HEK293 (cell line): ENCODE data around the gene PTGES2.

Experiments used
- CTCF ChIA-PET: fragments of 350-600 bp; formaldehyde crosslinking; extraction: SDS; loops from one replicate; lab custom pipeline; 2021; ENCODE audit warnings: antibody characterized with exemption; lab: Yijun Ruan, JAX
- POLR2A ChIA-PET: fragments of 300-600 bp; formaldehyde crosslinking; extraction: SDS; loops from one replicate; lab custom pipeline; 2020; ENCODE audit warnings: antibody characterized with exemption, inconsistent platforms; lab: Yijun Ruan, JAX
- H3K27ac ChIP-seq: fragments of 200-500 bp; sonication (Bioruptor generic); 2 replicates; pipeline ENCODE4 v1.5.1; 2014; ENCODE audit warnings: low read depth, low read length, control low read depth, inconsistent platforms; ENCODE audit errors: extremely low read depth
- H3K36me3 ChIP-seq, 2 experiments: fragments of 200-500 bp in 1 of 2; sonication (Bioruptor generic) in 1 of 2; 1 replicate in 1 of 2; 2 replicates in 1 of 2; pipeline ENCODE4 v1.5.1; 2014 to 2017; ENCODE audit warnings: inconsistent platforms in 2 of 2, low read length in 2 of 2; ENCODE audit not compliant: control insufficient read depth in 2 of 2, insufficient read depth in 1 of 2
- H3K4me1 ChIP-seq: fragments of 200-500 bp; sonication (Bioruptor generic); 2 replicates; pipeline ENCODE4 v1.5.1; 2014; ENCODE audit warnings: mild to moderate bottlenecking, low read length, inconsistent platforms; ENCODE audit not compliant: control insufficient read depth, insufficient read depth
- H3K4me3 ChIP-seq: 2 replicates; pipeline ENCODE4 v1.5.1; 2011; ENCODE audit warnings: low read depth, mild to moderate bottlenecking, control low read depth, low read length, moderate library complexity
- H3K9me3 ChIP-seq: fragments of 200-500 bp; sonication (Bioruptor generic); 2 replicates; pipeline ENCODE4 v1.5.1; 2014; ENCODE audit warnings: low read depth, low read length, inconsistent platforms; ENCODE audit not compliant: control insufficient read depth, insufficient read depth
- GFI1B ChIP-seq: fragments of 450-650 bp; formaldehyde crosslinking; IDR thresholded peaks from 2 replicates; pipeline ENCODE4 v1.5.1; 2016; ENCODE audit warnings: missing biosample characterization, missing genetic modification characterization
- GLIS2 ChIP-seq: fragments of 450-650 bp; formaldehyde crosslinking; IDR thresholded peaks from 2 replicates; pipeline ENCODE4 v1.5.1; 2016; ENCODE audit warnings: missing biosample characterization, missing genetic modification characterization
- KLF8 ChIP-seq: fragments of 450-650 bp; formaldehyde crosslinking; IDR thresholded peaks from 2 replicates; pipeline ENCODE4 v1.5.1; 2016; ENCODE audit warnings: missing biosample characterization, missing genetic modification characterization
- OSR2 ChIP-seq: fragments of 450-650 bp; formaldehyde crosslinking; IDR thresholded peaks from 2 replicates; pipeline ENCODE4 v1.5.1; 2016; ENCODE audit warnings: missing biosample characterization, missing genetic modification characterization
- REPIN1 ChIP-seq: fragments of 450-650 bp; formaldehyde crosslinking; IDR thresholded peaks from 2 replicates; pipeline ENCODE4 v1.5.1; 2017; ENCODE audit warnings: missing biosample characterization, missing genetic modification characterization, low read depth
- SCRT2 ChIP-seq: fragments of 450-650 bp; formaldehyde crosslinking; IDR thresholded peaks from 2 replicates; pipeline ENCODE4 v1.5.1; 2016; ENCODE audit warnings: missing biosample characterization, missing genetic modification characterization
- SP3 ChIP-seq: fragments of 450-650 bp; formaldehyde crosslinking; IDR thresholded peaks from 2 replicates; pipeline ENCODE4 v1.5.1; 2016; ENCODE audit warnings: missing biosample characterization, missing genetic modification characterization
- SP7 ChIP-seq: fragments of 450-650 bp; formaldehyde crosslinking; IDR thresholded peaks from 2 replicates; pipeline ENCODE4 v1.5.1; 2016; ENCODE audit warnings: missing biosample characterization, missing genetic modification characterization
- ZBTB17 ChIP-seq: fragments of 450-650 bp; formaldehyde crosslinking; IDR thresholded peaks from 2 replicates; pipeline ENCODE4 v1.5.1; 2016; ENCODE audit warnings: missing biosample characterization, missing genetic modification characterization
- ZBTB49 ChIP-seq: fragments of 450-650 bp; formaldehyde crosslinking; IDR thresholded peaks from 2 replicates; pipeline ENCODE4 v1.5.1; 2016; ENCODE audit warnings: missing biosample characterization, missing genetic modification characterization, low read depth
- ZNF10 ChIP-seq: fragments of 450-650 bp; formaldehyde crosslinking; IDR thresholded peaks from 2 replicates; pipeline ENCODE4 v1.5.1; 2017; ENCODE audit warnings: missing biosample characterization, missing genetic modification characterization
- ZNF138 ChIP-seq: fragments of 450-650 bp; formaldehyde crosslinking; IDR thresholded peaks from 2 replicates; pipeline ENCODE4 v1.5.1; 2016; ENCODE audit warnings: missing biosample characterization, missing genetic modification characterization, borderline replicate concordance
- ZNF19 ChIP-seq: fragments of 450-650 bp; formaldehyde crosslinking; IDR thresholded peaks from 2 replicates; pipeline ENCODE4; 2016; ENCODE audit warnings: missing biosample characterization, missing genetic modification characterization, low read depth
- ZNF202 ChIP-seq: fragments of 450-650 bp; formaldehyde crosslinking; IDR thresholded peaks from 2 replicates; pipeline ENCODE4 v1.5.1; 2016; ENCODE audit warnings: missing biosample characterization, missing genetic modification characterization, borderline replicate concordance
- ZNF324 ChIP-seq: fragments of 450-650 bp; formaldehyde crosslinking; IDR thresholded peaks from 2 replicates; pipeline ENCODE4 v1.5.1; 2016; ENCODE audit warnings: missing biosample characterization, missing genetic modification characterization
- ZNF350 ChIP-seq: fragments of 450-650 bp; formaldehyde crosslinking; IDR thresholded peaks from 2 replicates; pipeline ENCODE4 v1.5.0; 2017; ENCODE audit warnings: missing biosample characterization, mild to moderate bottlenecking, missing genetic modification characterization
- ZNF398 ChIP-seq: fragments of 450-650 bp; formaldehyde crosslinking; IDR thresholded peaks from 2 replicates; pipeline ENCODE4 v1.5.1; 2017; ENCODE audit warnings: missing biosample characterization, missing genetic modification characterization
- ZNF416 ChIP-seq: fragments of 450-650 bp; formaldehyde crosslinking; IDR thresholded peaks from 2 replicates; pipeline ENCODE4 v1.5.1; 2016; ENCODE audit warnings: missing biosample characterization, missing genetic modification characterization
- ZNF510 ChIP-seq: fragments of 450-650 bp; formaldehyde crosslinking; IDR thresholded peaks from 2 replicates; pipeline ENCODE4 v1.5.1; 2018; ENCODE audit warnings: mild to moderate bottlenecking, missing genetic modification characterization, missing biosample characterization; ENCODE audit not compliant: insufficient replicate concordance
- ZNF580 ChIP-seq: fragments of 450-650 bp; formaldehyde crosslinking; IDR thresholded peaks from 2 replicates; pipeline ENCODE4 v1.5.1; 2016; ENCODE audit warnings: missing biosample characterization, missing genetic modification characterization
- ZNF600 ChIP-seq: fragments of 450-650 bp; formaldehyde crosslinking; IDR thresholded peaks from 2 replicates; pipeline ENCODE4 v1.5.1; 2016; ENCODE audit warnings: missing biosample characterization, missing genetic modification characterization
- ZNF843 ChIP-seq: fragments of 450-650 bp; formaldehyde crosslinking; IDR thresholded peaks from 2 replicates; pipeline ENCODE4 v1.5.1; 2016; ENCODE audit warnings: missing biosample characterization, missing genetic modification characterization
- ZSCAN23 ChIP-seq: fragments of 450-650 bp; formaldehyde crosslinking; IDR thresholded peaks from 2 replicates; pipeline ENCODE4 v1.5.1; 2016; ENCODE audit warnings: missing biosample characterization, missing genetic modification characterization

Gene PTGES2

GRCh38 chr9:128122809-128123175 lies 4.7 kb downstream of the PTGES2 start (continued):
- TF ChIP-seq ZNF843 = no peak
- no peak for TF ChIP-seq ZNF324 (tag by site-specific recombination)
- no peak for TF ChIP-seq GLIS2 (tag by site-specific recombination)
- no peak for TF ChIP-seq ZNF350 (tag by site-specific recombination)
- TF ChIP-seq ZNF600 = no peak
- TF ChIP-seq ZNF138 (tag by site-specific recombination) = no peak
- TF ChIP-seq SP3 (tag by site-specific recombination) = no peak

GRCh38 chr9:128121924-128122808 lies 5.4 kb downstream of the PTGES2 start:
- TF ChIP-seq REPIN1 (tag by site-specific recombination) = no peak
- no peak for TF ChIP-seq ZNF398 (tag by site-specific recombination)
- TF ChIP-seq KLF8 = no peak
- no peak for TF ChIP-seq ZBTB49
- no peak for TF ChIP-seq ZNF580 (tag by site-specific recombination)
- TF ChIP-seq ZSCAN23 (tag by site-specific recombination) = no peak
- no peak for TF ChIP-seq ZBTB17
- TF ChIP-seq OSR2 (tag by site-specific recombination) = no peak
- TF ChIP-seq SCRT2 (tag by site-specific recombination) = no peak
- no peak for TF ChIP-seq ZNF510 (tag by site-specific recombination)
- no peak for TF ChIP-seq ZNF202
- no peak for TF ChIP-seq GFI1B (tag by site-specific recombination)
- no peak for TF ChIP-seq SP7 (tag by site-specific recombination)
- no peak for TF ChIP-seq ZNF416
- TF ChIP-seq ZNF10 (tag by site-specific recombination) = no peak
- no peak for TF ChIP-seq ZNF19
- TF ChIP-seq, all 188 proteins: peak for 0
- POLR2A ChIA-PET = no interaction called here
- H3K4me1 ChIP-seq = no peaks in the 10 kb centered on the region
- peaks cover 0 to 56% of the 10 kb centered on the region in 2 experiments; a peak in 2 of 3 replicates for H3K36me3 ChIP-seq
- no peaks in the 10 kb centered on the region for H3K9me3 ChIP-seq
- H3K4me3 ChIP-seq = no peak overlapping the region
- no peak overlapping the region for H3K27ac ChIP-seq
- CTCF ChIA-PET = interaction anchor here (0.6 kb wide), 1 partner anchor 13 kb away, joined by 3 read pairs; no protein-coding TSS in a partner anchor
